ENCODE results near the gene C10orf88.

The C10orf88 gene

GRCh38 chr10:122986335-122986734 is 32.3 kb upstream of the C10orf88 start:
- no peaks in the 10 kb centered on the region for H3K9me3 ChIP-seq (ENCODE audit: insufficient read depth, low read length)
- TF ChIP-seq EZH2phosphoT487 (IDR thresholded peaks at IDR 0.05; ENCODE audit: low read depth), result no peak
- TF ChIP-seq CTCF (IDR thresholded peaks at IDR 0.05; ENCODE audit: low read depth, low read length), result no peak
- H2AFZ ChIP-seq (ENCODE audit: low read depth, low read length), result no peak overlapping the region
- H3K27ac ChIP-seq (ENCODE audit: low read length), result no peak overlapping the region
- H3K27me3 ChIP-seq (ENCODE audit: low read depth, low read length), result no peaks in the 10 kb centered on the region
- no peak overlapping the region for H3K4me2 ChIP-seq (ENCODE audit: low read length)
- H3K4me3 ChIP-seq (ENCODE audit: low read length), result no peak overlapping the region
- no peak overlapping the region for H3K9ac ChIP-seq (ENCODE audit: low read length)
- no peaks in the 10 kb centered on the region for H4K20me1 ChIP-seq (ENCODE audit: insufficient read depth, low read length)
- peaks cover 4% of the 10 kb centered on the region; the same call in 1 of the 2 replicates for H3K4me1 ChIP-seq (ENCODE audit: low read length)
- H3K36me3 ChIP-seq (replicated peaks; ENCODE audit: low read depth, low read length), result no peaks in the 10 kb centered on the region
- no peaks in the 10 kb centered on the region for H3K79me2 ChIP-seq (ENCODE audit: low read length)

- TF ChIP-seq EZH2phosphoT487 (IDR thresholded peaks at IDR 0.05; ENCODE audit: low read depth) (no peak), CTCF (IDR thresholded peaks at IDR 0.05; ENCODE audit: low read depth, low read length) (no peak)
- no peaks in the 10 kb centered on the region for H3K9me3 ChIP-seq (ENCODE audit: insufficient read depth, low read length)
- no peak overlapping the region for H3K27ac ChIP-seq (ENCODE audit: low read length)
- peaks cover 8% of the 10 kb centered on the region; the same call in 1 of the 2 replicates for H3K4me1 ChIP-seq (ENCODE audit: low read length)
- H2AFZ ChIP-seq (ENCODE audit: low read depth, low read length), result no peak overlapping the region
- no peaks in the 10 kb centered on the region for H3K27me3 ChIP-seq (ENCODE audit: low read depth, low read length)
- H3K4me3 ChIP-seq (ENCODE audit: low read length), result no peak overlapping the region
- H3K4me2 ChIP-seq (ENCODE audit: low read length), result no peak overlapping the region
- no peaks in the 10 kb centered on the region for H3K36me3 ChIP-seq (replicated peaks; ENCODE audit: low read depth, low read length)
- no peaks in the 10 kb centered on the region for H3K79me2 ChIP-seq (ENCODE audit: low read length)
- H4K20me1 ChIP-seq (ENCODE audit: insufficient read depth, low read length), result no peaks in the 10 kb centered on the region
- no peak overlapping the region for H3K9ac ChIP-seq (ENCODE audit: low read length)
Observed at GRCh38 chr10:122984708-122985107, 30.7 kb upstream of the C10orf88 start.

GRCh38 chr10:122983898-122984297 is 29.9 kb upstream of the C10orf88 start:
- Histone ChIP-seq H4K20me1 (ENCODE audit: insufficient read depth, low read length) (no peaks in the 10 kb centered on the region), H3K9me3 (ENCODE audit: insufficient read depth, low read length) (no peaks in the 10 kb centered on the region), H3K79me2 (ENCODE audit: low read length) (no peaks in the 10 kb centered on the region), H3K4me3 (ENCODE audit: low read length) (no peak overlapping the region), H3K4me1 (ENCODE audit: low read length) (peaks cover 9% of the 10 kb centered on the region; the same call in 1 of the 2 replicates), H3K27me3 (ENCODE audit: low read depth, low read length) (no peaks in the 10 kb centered on the region), H2AFZ (ENCODE audit: low read depth, low read length) (no peak overlapping the region), H3K4me2 (ENCODE audit: low read length) (no peak overlapping the region), H3K9ac (ENCODE audit: low read length) (no peak overlapping the region), H3K36me3 (replicated peaks; ENCODE audit: low read depth, low read length) (no peaks in the 10 kb centered on the region), H3K27ac (ENCODE audit: low read length) (no peak overlapping the region)
- TF ChIP-seq CTCF (IDR thresholded peaks at IDR 0.05; ENCODE audit: low read depth, low read length), result no peak
- TF ChIP-seq EZH2phosphoT487 (IDR thresholded peaks at IDR 0.05; ENCODE audit: low read depth), result no peak

- H3K27ac ChIP-seq (ENCODE audit: low read length), result no peak overlapping the region
- H4K20me1 ChIP-seq (ENCODE audit: insufficient read depth, low read length), result no peaks in the 10 kb centered on the region
- H3K4me2 ChIP-seq (ENCODE audit: low read length), result peak overlapping the region; percentile 82
- H3K27me3 ChIP-seq (ENCODE audit: low read depth, low read length), result no peaks in the 10 kb centered on the region
- H3K79me2 ChIP-seq (ENCODE audit: low read length), result no peaks in the 10 kb centered on the region
- peaks cover 9% of the 10 kb centered on the region; the same call in 1 of the 2 replicates for H3K4me1 ChIP-seq (ENCODE audit: low read length)
- no peak for TF ChIP-seq CTCF (IDR thresholded peaks at IDR 0.05; ENCODE audit: low read depth, low read length)
- TF ChIP-seq EZH2phosphoT487 (IDR thresholded peaks at IDR 0.05; ENCODE audit: low read depth), result no peak
- H2AFZ ChIP-seq (ENCODE audit: low read depth, low read length), result peak overlapping the region; percentile 47; the same call in 1 of the 2 replicates
- H3K9me3 ChIP-seq (ENCODE audit: insufficient read depth, low read length), result no peaks in the 10 kb centered on the region
- H3K4me3 ChIP-seq (ENCODE audit: low read length), result peak overlapping the region; percentile 85
- H3K36me3 ChIP-seq (replicated peaks; ENCODE audit: low read depth, low read length), result no peaks in the 10 kb centered on the region
- H3K9ac ChIP-seq (ENCODE audit: low read length), result peak overlapping the region; percentile 55
Observed at GRCh38 chr10:122981066-122981464, 27.0 kb upstream of the C10orf88 start.

Measured in OCI-LY3 (cell line).